ENCODE data around the gene PREX1. TPM values are rescaled to one million over a fixed set of nuclear protein-coding genes. Genes with fewer than 3 reads are reported as not detected.
A peak's percentile ranks its signal among the peaks of the same experiment; 100 is the strongest.
"Not testable (repeated sequence)": the region's sequence is repeated elsewhere in the genome, so short reads cannot be mapped to it uniquely, and the experiment has no call there.

PREX1 gene
- total RNA-seq, 1 donor from 2014 or later: 20.4 TPM

GRCh38 chr20:48761874-48762273, 65.9 kb downstream of the PREX1 start:
- H3K4me3 ChIP-seq (ENCODE audit: low read length in 3 of 3): no peak overlapping the region
- peaks cover 7 to 10% (median 8%) of the 10 kb centered on the region in 3 donors for H3K4me1 ChIP-seq (ENCODE audit: control insufficient read depth in 3 of 3, insufficient read depth in 3 of 3, low read length in 3 of 3)
- H3K27me3 ChIP-seq (ENCODE audit: control insufficient read depth in 3 of 3, insufficient read depth in 3 of 3, low read length in 3 of 3): no peaks in the 10 kb centered on the region
- no peaks in the 10 kb centered on the region for H3K9me3 ChIP-seq (ENCODE audit: control insufficient read depth in 3 of 3, low read length in 3 of 3)
- no peak overlapping the region for H3K27ac ChIP-seq (ENCODE audit: low read depth, low read length)
- no peaks in the 10 kb centered on the region for H3K36me3 ChIP-seq (ENCODE audit: control insufficient read depth in 3 of 3, insufficient read depth in 3 of 3, low read length in 3 of 3)
- H3K9ac ChIP-seq (ENCODE audit: low read depth in 1 of 3, low read length in 3 of 3): no peak overlapping the region

GRCh38 chr20:48761023-48761785, 66.6 kb downstream of the PREX1 start:
- H3K4me1 ChIP-seq (ENCODE audit: control insufficient read depth in 3 of 3, insufficient read depth in 3 of 3, low read length in 3 of 3): peaks cover 7 to 10% (median 7%) of the 10 kb centered on the region in 3 donors
- H3K36me3 ChIP-seq (ENCODE audit: control insufficient read depth in 3 of 3, insufficient read depth in 3 of 3, low read length in 3 of 3): no peaks in the 10 kb centered on the region
- peak overlapping the region; percentile 44 for H3K27ac ChIP-seq (ENCODE audit: low read depth, low read length)
- H3K4me3 ChIP-seq (ENCODE audit: low read length in 3 of 3): no peak overlapping the region
- H3K9ac ChIP-seq (ENCODE audit: low read depth in 1 of 3, low read length in 3 of 3): no peak overlapping the region
- H3K27me3 ChIP-seq (ENCODE audit: control insufficient read depth in 3 of 3, insufficient read depth in 3 of 3, low read length in 3 of 3): no peaks in the 10 kb centered on the region
- no peaks in the 10 kb centered on the region for H3K9me3 ChIP-seq (ENCODE audit: control insufficient read depth in 3 of 3, low read length in 3 of 3)

- no peak overlapping the region for H3K4me3 ChIP-seq (ENCODE audit: low read length in 3 of 3)
- H3K36me3 ChIP-seq (ENCODE audit: control insufficient read depth in 3 of 3, insufficient read depth in 3 of 3, low read length in 3 of 3): no peaks in the 10 kb centered on the region
These were observed 67.3 kb downstream of the PREX1 start for GRCh38 chr20:48760403-48760983.

GRCh38 chr20:48759631-48760245, 68.1 kb downstream of the PREX1 start:
- Histone ChIP-seq H3K4me1 (ENCODE audit: control insufficient read depth in 3 of 3, insufficient read depth in 3 of 3, low read length in 3 of 3) (peaks cover 6 to 10% (median 7%) of the 10 kb centered on the region in 3 donors), H3K4me3 (ENCODE audit: low read length in 3 of 3) (no peak overlapping the region), H3K9ac (ENCODE audit: low read depth in 1 of 3, low read length in 3 of 3) (no peak overlapping the region), H3K36me3 (ENCODE audit: control insufficient read depth in 3 of 3, insufficient read depth in 3 of 3, low read length in 3 of 3) (peaks cover 0 to 2% (median 0%) of the 10 kb centered on the region in 3 donors), H3K27ac (ENCODE audit: low read depth, low read length) (no peak overlapping the region), H3K27me3 (ENCODE audit: control insufficient read depth in 3 of 3, insufficient read depth in 3 of 3, low read length in 3 of 3) (no peaks in the 10 kb centered on the region), H3K9me3 (ENCODE audit: control insufficient read depth in 3 of 3, low read length in 3 of 3) (peaks cover 0 to 4% (median 2%) of the 10 kb centered on the region in 3 donors)

More at GRCh38 chr20:48760403-48760983, 67.3 kb downstream of the PREX1 start:
- Histone ChIP-seq H3K27ac (ENCODE audit: low read depth, low read length) (no peak overlapping the region), H3K27me3 (ENCODE audit: control insufficient read depth in 3 of 3, insufficient read depth in 3 of 3, low read length in 3 of 3) (no peaks in the 10 kb centered on the region), H3K9me3 (ENCODE audit: control insufficient read depth in 3 of 3, low read length in 3 of 3) (peaks cover 0 to 1% (median under 1%) of the 10 kb centered on the region in 3 donors), H3K9ac (ENCODE audit: low read depth in 1 of 3, low read length in 3 of 3) (no peak overlapping the region), H3K4me1 (ENCODE audit: control insufficient read depth in 3 of 3, insufficient read depth in 3 of 3, low read length in 3 of 3) (peaks cover 6 to 10% (median 7%) of the 10 kb centered on the region in 3 donors)

- H3K9ac ChIP-seq (ENCODE audit: low read depth in 1 of 3, low read length in 3 of 3): no peak overlapping the region
- H3K36me3 ChIP-seq (ENCODE audit: control insufficient read depth in 3 of 3, insufficient read depth in 3 of 3, low read length in 3 of 3): peaks cover 0 to 2% (median 0%) of the 10 kb centered on the region in 3 donors
- no peaks in the 10 kb centered on the region for H3K27me3 ChIP-seq (ENCODE audit: control insufficient read depth in 3 of 3, insufficient read depth in 3 of 3, low read length in 3 of 3)
- H3K27ac ChIP-seq (ENCODE audit: low read depth, low read length): no peak overlapping the region
- no peak overlapping the region for H3K4me3 ChIP-seq (ENCODE audit: low read length in 3 of 3)
- peaks cover 7 to 10% (median 7%) of the 10 kb centered on the region in 3 donors for H3K4me1 ChIP-seq (ENCODE audit: control insufficient read depth in 3 of 3, insufficient read depth in 3 of 3, low read length in 3 of 3)
- H3K9me3 ChIP-seq (ENCODE audit: control insufficient read depth in 3 of 3, low read length in 3 of 3): peaks cover 0 to 4% (median 2%) of the 10 kb centered on the region in 3 donors
These were observed 69.5 kb downstream of the PREX1 start for GRCh38 chr20:48758206-48758820.

- peaks cover 10 to 14% (median 11%) of the 10 kb centered on the region in 3 donors for H3K4me1 ChIP-seq (ENCODE audit: control insufficient read depth in 3 of 3, insufficient read depth in 3 of 3, low read length in 3 of 3)
- not testable (repeated sequence) for H3K9ac ChIP-seq (ENCODE audit: low read depth in 1 of 3, low read length in 3 of 3); H3K27me3 ChIP-seq (ENCODE audit: control insufficient read depth in 3 of 3, insufficient read depth in 3 of 3, low read length in 3 of 3); H3K9me3 ChIP-seq (ENCODE audit: control insufficient read depth in 3 of 3, low read length in 3 of 3); H3K27ac ChIP-seq (ENCODE audit: low read depth, low read length); H3K4me3 ChIP-seq (ENCODE audit: low read length in 3 of 3); H3K36me3 ChIP-seq (ENCODE audit: control insufficient read depth in 3 of 3, insufficient read depth in 3 of 3, low read length in 3 of 3)
These were observed 71.0 kb downstream of the PREX1 start for GRCh38 chr20:48756774-48757173.

GRCh38 chr20:48754292-48754691, 73.5 kb downstream of the PREX1 start:
- peaks cover 0 to 2% (median 0%) of the 10 kb centered on the region in 3 donors for H3K36me3 ChIP-seq (ENCODE audit: control insufficient read depth in 3 of 3, insufficient read depth in 3 of 3, low read length in 3 of 3)
- H3K4me3 ChIP-seq (ENCODE audit: low read length in 3 of 3): no peak overlapping the region
- peaks cover 0 to 14% (median 10%) of the 10 kb centered on the region in 3 donors for H3K4me1 ChIP-seq (ENCODE audit: control insufficient read depth in 3 of 3, insufficient read depth in 3 of 3, low read length in 3 of 3)
- H3K27ac ChIP-seq (ENCODE audit: low read depth, low read length): no peak overlapping the region
- peaks cover 0 to 4% (median 2%) of the 10 kb centered on the region in 3 donors for H3K9me3 ChIP-seq (ENCODE audit: control insufficient read depth in 3 of 3, low read length in 3 of 3)
- no peaks in the 10 kb centered on the region for H3K27me3 ChIP-seq (ENCODE audit: control insufficient read depth in 3 of 3, insufficient read depth in 3 of 3, low read length in 3 of 3)
- H3K9ac ChIP-seq (ENCODE audit: low read depth in 1 of 3, low read length in 3 of 3): no peak overlapping the region

GRCh38 chr20:48752963-48753362, 74.8 kb downstream of the PREX1 start:
- H3K4me3 ChIP-seq (ENCODE audit: low read length in 3 of 3): no peak overlapping the region
- peaks cover 0 to 14% (median 10%) of the 10 kb centered on the region in 3 donors for H3K4me1 ChIP-seq (ENCODE audit: control insufficient read depth in 3 of 3, insufficient read depth in 3 of 3, low read length in 3 of 3)
- H3K36me3 ChIP-seq (ENCODE audit: control insufficient read depth in 3 of 3, insufficient read depth in 3 of 3, low read length in 3 of 3): peaks cover 0 to 2% (median 0%) of the 10 kb centered on the region in 3 donors
- H3K27me3 ChIP-seq (ENCODE audit: control insufficient read depth in 3 of 3, insufficient read depth in 3 of 3, low read length in 3 of 3): no peaks in the 10 kb centered on the region
- peaks cover 0 to 4% (median 2%) of the 10 kb centered on the region in 3 donors for H3K9me3 ChIP-seq (ENCODE audit: control insufficient read depth in 3 of 3, low read length in 3 of 3)
- no peak overlapping the region for H3K27ac ChIP-seq (ENCODE audit: low read depth, low read length)
- no peak overlapping the region for H3K9ac ChIP-seq (ENCODE audit: low read depth in 1 of 3, low read length in 3 of 3)

GRCh38 chr20:48751871-48752270, 75.9 kb downstream of the PREX1 start:
- H3K9ac ChIP-seq (ENCODE audit: low read depth in 1 of 3, low read length in 3 of 3): no peak overlapping the region
- H3K27me3 ChIP-seq (ENCODE audit: control insufficient read depth in 3 of 3, insufficient read depth in 3 of 3, low read length in 3 of 3): no peaks in the 10 kb centered on the region
- peaks cover 0 to 17% (median 13%) of the 10 kb centered on the region in 3 donors for H3K4me1 ChIP-seq (ENCODE audit: control insufficient read depth in 3 of 3, insufficient read depth in 3 of 3, low read length in 3 of 3)
- H3K27ac ChIP-seq (ENCODE audit: low read depth, low read length): no peak overlapping the region
- no peak overlapping the region for H3K4me3 ChIP-seq (ENCODE audit: low read length in 3 of 3)
- peaks cover 0 to 2% (median 0%) of the 10 kb centered on the region in 3 donors for H3K36me3 ChIP-seq (ENCODE audit: control insufficient read depth in 3 of 3, insufficient read depth in 3 of 3, low read length in 3 of 3)
- H3K9me3 ChIP-seq (ENCODE audit: control insufficient read depth in 3 of 3, low read length in 3 of 3): peaks cover 0 to 4% (median 2%) of the 10 kb centered on the region in 3 donors

Measured in skeletal muscle tissue (tissue), 4 donors.